ENCODE results near the gene ANP32B.
"Not testable (repeated sequence)": the region's sequence is repeated elsewhere in the genome, so short reads cannot be mapped to it uniquely, and the experiment has no call there.

DNA sequence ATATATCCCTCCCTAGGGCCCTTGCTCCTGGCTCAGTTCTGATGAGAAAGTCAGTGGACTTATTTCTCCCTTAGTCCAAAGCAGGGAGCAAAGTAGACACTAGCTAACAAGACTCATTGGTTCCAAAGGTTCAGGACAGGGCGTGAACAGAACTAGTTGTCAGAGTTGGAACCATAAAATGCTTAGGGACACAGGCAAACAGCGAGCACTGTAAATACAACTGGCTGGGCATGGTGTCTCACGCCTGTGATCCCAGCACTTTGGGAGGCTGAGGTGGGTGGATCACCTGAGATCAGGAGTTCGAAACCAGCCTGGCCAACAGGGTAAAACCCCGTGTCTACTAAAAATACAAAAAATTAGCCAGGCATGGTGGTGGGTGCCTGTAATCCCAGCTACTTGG, 36.7 kb downstream of the ANP32B start:
- TF ChIP-seq POLR2A (IDR thresholded peaks at IDR 0.05), result not testable (repeated sequence)
- TF ChIP-seq, protein P1, sequence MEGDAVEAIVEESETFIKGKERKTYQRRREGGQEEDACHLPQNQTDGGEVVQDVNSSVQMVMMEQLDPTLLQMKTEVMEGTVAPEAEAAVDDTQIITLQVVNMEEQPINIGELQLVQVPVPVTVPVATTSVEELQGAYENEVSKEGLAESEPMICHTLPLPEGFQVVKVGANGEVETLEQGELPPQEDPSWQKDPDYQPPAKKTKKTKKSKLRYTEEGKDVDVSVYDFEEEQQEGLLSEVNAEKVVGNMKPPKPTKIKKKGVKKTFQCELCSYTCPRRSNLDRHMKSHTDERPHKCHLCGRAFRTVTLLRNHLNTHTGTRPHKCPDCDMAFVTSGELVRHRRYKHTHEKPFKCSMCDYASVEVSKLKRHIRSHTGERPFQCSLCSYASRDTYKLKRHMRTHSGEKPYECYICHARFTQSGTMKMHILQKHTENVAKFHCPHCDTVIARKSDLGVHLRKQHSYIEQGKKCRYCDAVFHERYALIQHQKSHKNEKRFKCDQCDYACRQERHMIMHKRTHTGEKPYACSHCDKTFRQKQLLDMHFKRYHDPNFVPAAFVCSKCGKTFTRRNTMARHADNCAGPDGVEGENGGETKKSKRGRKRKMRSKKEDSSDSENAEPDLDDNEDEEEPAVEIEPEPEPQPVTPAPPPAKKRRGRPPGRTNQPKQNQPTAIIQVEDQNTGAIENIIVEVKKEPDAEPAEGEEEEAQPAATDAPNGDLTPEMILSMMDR (IDR thresholded peaks at IDR 0.05 in 4 of 5, conservative IDR thresholded peaks at IDR 0.05 in 1 of 5), result not testable (repeated sequence)

All from gastrocnemius medialis (tissue), 4 donors.